SK-N-SH (cell line): Measurements from ENCODE around the gene SCAPER.

Experiments used
- CHD2 ChIP-seq: fragments of 150-350 bp; IDR thresholded peaks from 2 replicates; pipeline ENCODE4 v1.6.1; 2018; ENCODE audit warnings: low read length; ENCODE audit not compliant: partially characterized antibody
- JUND ChIP-seq: IDR thresholded peaks from 2 replicates; pipeline ENCODE4 v1.4.0; 2012
- POLR2AphosphoS5 ChIP-seq: IDR thresholded peaks from 2 replicates; pipeline ENCODE4 v1.6.1; 2012; ENCODE audit warnings: low read depth, low read length
- RAD21 ChIP-seq: IDR thresholded peaks from 2 replicates; pipeline ENCODE4 v1.6.1; 2012; ENCODE audit warnings: mild to moderate bottlenecking, low read length
- TF ChIP-seq, protein P1 (sequence below): IDR thresholded peaks from 2 replicates; pipeline ENCODE4 v1.6.1; 2012; ENCODE audit warnings: mild to moderate bottlenecking, low read depth, low read length, moderate library complexity
- TF ChIP-seq, protein P2 (sequence below): fragments of 200-600 bp; sonication (generic); IDR thresholded peaks from 2 replicates; pipeline ENCODE4 v1.6.1; 2017; ENCODE audit warnings: antibody characterized with exemption, mild to moderate bottlenecking, moderate library complexity
- TF ChIP-seq, protein P3 (sequence below): IDR thresholded peaks from 2 replicates; pipeline ENCODE4 v1.4.0; 2012; ENCODE audit warnings: low read depth

DNA sequence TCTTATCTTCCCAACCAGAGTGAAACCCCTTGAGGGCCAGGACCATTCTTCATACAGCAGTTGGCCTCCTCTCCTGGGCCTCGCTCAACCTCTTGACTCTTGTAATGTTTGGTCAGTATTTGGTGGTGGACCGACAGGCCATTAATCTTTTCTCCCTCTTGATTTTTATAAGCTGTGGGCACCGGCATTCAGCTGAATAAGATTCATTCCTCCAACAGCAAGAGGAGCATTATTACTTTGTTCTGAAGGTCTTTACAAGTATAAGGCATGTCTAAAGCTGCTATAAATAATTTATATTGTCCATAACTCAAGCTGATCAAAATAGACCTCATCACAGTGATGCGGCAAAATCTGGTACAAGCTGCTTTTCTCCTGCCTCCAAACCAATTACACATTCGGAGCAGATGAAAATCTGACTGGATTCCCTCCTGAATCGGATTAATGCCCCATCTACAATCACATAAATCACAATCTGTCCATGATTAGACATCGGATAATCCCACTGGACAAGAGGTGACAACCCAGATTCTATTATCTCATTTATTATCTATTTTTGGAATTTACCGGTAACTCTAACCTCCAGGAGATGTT is 576.9 kb downstream of the SCAPER start:
- TF ChIP-seq JUND (no peak), CHD2 (no peak), RAD21 (no peak), POLR2AphosphoS5 (no peak)
- TF ChIP-seq, protein P1, sequence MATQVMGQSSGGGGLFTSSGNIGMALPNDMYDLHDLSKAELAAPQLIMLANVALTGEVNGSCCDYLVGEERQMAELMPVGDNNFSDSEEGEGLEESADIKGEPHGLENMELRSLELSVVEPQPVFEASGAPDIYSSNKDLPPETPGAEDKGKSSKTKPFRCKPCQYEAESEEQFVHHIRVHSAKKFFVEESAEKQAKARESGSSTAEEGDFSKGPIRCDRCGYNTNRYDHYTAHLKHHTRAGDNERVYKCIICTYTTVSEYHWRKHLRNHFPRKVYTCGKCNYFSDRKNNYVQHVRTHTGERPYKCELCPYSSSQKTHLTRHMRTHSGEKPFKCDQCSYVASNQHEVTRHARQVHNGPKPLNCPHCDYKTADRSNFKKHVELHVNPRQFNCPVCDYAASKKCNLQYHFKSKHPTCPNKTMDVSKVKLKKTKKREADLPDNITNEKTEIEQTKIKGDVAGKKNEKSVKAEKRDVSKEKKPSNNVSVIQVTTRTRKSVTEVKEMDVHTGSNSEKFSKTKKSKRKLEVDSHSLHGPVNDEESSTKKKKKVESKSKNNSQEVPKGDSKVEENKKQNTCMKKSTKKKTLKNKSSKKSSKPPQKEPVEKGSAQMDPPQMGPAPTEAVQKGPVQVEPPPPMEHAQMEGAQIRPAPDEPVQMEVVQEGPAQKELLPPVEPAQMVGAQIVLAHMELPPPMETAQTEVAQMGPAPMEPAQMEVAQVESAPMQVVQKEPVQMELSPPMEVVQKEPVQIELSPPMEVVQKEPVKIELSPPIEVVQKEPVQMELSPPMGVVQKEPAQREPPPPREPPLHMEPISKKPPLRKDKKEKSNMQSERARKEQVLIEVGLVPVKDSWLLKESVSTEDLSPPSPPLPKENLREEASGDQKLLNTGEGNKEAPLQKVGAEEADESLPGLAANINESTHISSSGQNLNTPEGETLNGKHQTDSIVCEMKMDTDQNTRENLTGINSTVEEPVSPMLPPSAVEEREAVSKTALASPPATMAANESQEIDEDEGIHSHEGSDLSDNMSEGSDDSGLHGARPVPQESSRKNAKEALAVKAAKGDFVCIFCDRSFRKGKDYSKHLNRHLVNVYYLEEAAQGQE: no peak
- TF ChIP-seq, protein P2, sequence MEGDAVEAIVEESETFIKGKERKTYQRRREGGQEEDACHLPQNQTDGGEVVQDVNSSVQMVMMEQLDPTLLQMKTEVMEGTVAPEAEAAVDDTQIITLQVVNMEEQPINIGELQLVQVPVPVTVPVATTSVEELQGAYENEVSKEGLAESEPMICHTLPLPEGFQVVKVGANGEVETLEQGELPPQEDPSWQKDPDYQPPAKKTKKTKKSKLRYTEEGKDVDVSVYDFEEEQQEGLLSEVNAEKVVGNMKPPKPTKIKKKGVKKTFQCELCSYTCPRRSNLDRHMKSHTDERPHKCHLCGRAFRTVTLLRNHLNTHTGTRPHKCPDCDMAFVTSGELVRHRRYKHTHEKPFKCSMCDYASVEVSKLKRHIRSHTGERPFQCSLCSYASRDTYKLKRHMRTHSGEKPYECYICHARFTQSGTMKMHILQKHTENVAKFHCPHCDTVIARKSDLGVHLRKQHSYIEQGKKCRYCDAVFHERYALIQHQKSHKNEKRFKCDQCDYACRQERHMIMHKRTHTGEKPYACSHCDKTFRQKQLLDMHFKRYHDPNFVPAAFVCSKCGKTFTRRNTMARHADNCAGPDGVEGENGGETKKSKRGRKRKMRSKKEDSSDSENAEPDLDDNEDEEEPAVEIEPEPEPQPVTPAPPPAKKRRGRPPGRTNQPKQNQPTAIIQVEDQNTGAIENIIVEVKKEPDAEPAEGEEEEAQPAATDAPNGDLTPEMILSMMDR: no peak
- TF ChIP-seq, protein P3, sequence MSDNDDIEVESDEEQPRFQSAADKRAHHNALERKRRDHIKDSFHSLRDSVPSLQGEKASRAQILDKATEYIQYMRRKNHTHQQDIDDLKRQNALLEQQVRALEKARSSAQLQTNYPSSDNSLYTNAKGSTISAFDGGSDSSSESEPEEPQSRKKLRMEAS: no peak
